Panc1 (cell line): ENCODE measurements around the gene AMZ1. TPM values are rescaled to one million over a fixed set of nuclear protein-coding genes. Genes with fewer than 3 reads are reported as not detected.

Experiments used
- ATAC-seq: fragments of 200-7000 bp; cut with Tn5 transposase; 2 replicates; pipeline ENCODE4 v1.9.1; 2020; ENCODE audit warnings: mild to moderate bottlenecking, moderate library complexity
- BruUV-seq: library from RNA; stranded (reverse); fragments of 400-500 nt; replicated peaks from 2 replicates; lab custom pipeline; 2021; lab: Mats Ljungman, UMichigan
- CTCF ChIA-PET: fragments of 300-600 bp; sonication (Branson Sonifier 250); formaldehyde crosslinking; loops from one replicate; lab custom pipeline; 2022; ENCODE audit warnings: antibody characterized with exemption; lab: Charles Lee
- POLR2A ChIA-PET: fragments of 300-600 bp; sonication (Branson Sonifier 250); formaldehyde crosslinking; loops from one replicate; lab custom pipeline; 2022; ENCODE audit warnings: antibody characterized with exemption; lab: Charles Lee
- DNase-seq: peaks from one replicate; pipeline ENCODE4 v3.0.0-alpha.2; 2010; ENCODE audit warnings: low read depth, low spot score
- H3K27ac ChIP-seq: 2 replicates; pipeline ENCODE4 v1.5.1; 2011; ENCODE audit warnings: mild to moderate bottlenecking, low read length, inconsistent platforms
- H3K27me3 ChIP-seq: fragments of 200-500 bp; sonication (Bioruptor generic); 2 replicates; pipeline ENCODE4 v1.6.0; 2014; ENCODE audit warnings: low read length, inconsistent platforms; ENCODE audit not compliant: control insufficient read depth, insufficient read depth
- H3K36me3 ChIP-seq: fragments of 200-500 bp; sonication (Bioruptor generic); 2 replicates; pipeline ENCODE4 v1.5.1; 2014; ENCODE audit warnings: inconsistent platforms, mild to moderate bottlenecking, low read length, moderate library complexity; ENCODE audit not compliant: control insufficient read depth, insufficient read depth
- H3K4me1 ChIP-seq: 2 replicates; pipeline ENCODE4 v1.5.1; 2011; ENCODE audit warnings: inconsistent platforms, mild to moderate bottlenecking, low read length, moderate library complexity; ENCODE audit not compliant: control insufficient read depth, insufficient read depth
- H3K4me3 ChIP-seq, 2 experiments: 2 replicates each; pipeline ENCODE4 v1.5.1; 2011 to 2012; ENCODE audit warnings: low read depth in 2 of 2, low read length in 2 of 2, mild to moderate bottlenecking in 2 of 2, inconsistent platforms in 1 of 2, moderate library complexity in 1 of 2
- H3K9me3 ChIP-seq: fragments of 200-500 bp; sonication (Bioruptor generic); 2 replicates; pipeline ENCODE4 v1.5.1; 2014; ENCODE audit warnings: low read depth, mild to moderate bottlenecking, inconsistent platforms, low read length, moderate library complexity; ENCODE audit not compliant: control insufficient read depth, insufficient read depth
- CTCF ChIP-seq: fragments of 450-650 bp; IDR thresholded peaks from 2 replicates; pipeline ENCODE4 v1.5.1; 2017; ENCODE audit warnings: mild to moderate bottlenecking
- POLR2AphosphoS5 ChIP-seq: IDR thresholded peaks from 2 replicates; pipeline ENCODE4 v1.6.1; 2012; ENCODE audit warnings: mild to moderate bottlenecking, low read depth, low read length, moderate library complexity
- REST ChIP-seq, 2 experiments: IDR thresholded peaks; 2 replicates each; pipeline ENCODE4 v1.6.1; 2011 to 2012; ENCODE audit warnings: low read depth in 2 of 2, control low read depth in 1 of 2, low read length in 1 of 2, mild to moderate bottlenecking in 1 of 2, moderate library complexity in 1 of 2; ENCODE audit not compliant: insufficient read depth in 1 of 2
- SIN3A ChIP-seq: IDR thresholded peaks from 2 replicates; pipeline ENCODE4 v1.6.1; 2012; ENCODE audit warnings: low read depth, mild to moderate bottlenecking, low read length, moderate library complexity, borderline replicate concordance; ENCODE audit not compliant: insufficient read depth
- TCF7L2 ChIP-seq: IDR thresholded peaks from 2 replicates; pipeline ENCODE4 v1.6.1; 2011; ENCODE audit warnings: mild to moderate bottlenecking, low read depth, low read length, inconsistent platforms
- in situ Hi-C: cut with HindIII; loops from 2 replicates; pipeline ENCODE4 v1.10.0; 2016; ENCODE audit warnings: low sequenced_read_pairs, low pct_unique_long_range_greater_than_20kb
- intact Hi-C: fragments of 100-400 bp; cut with micrococcal nuclease; formaldehyde crosslinking; loops from one replicate; pipeline ENCODE4 v1.10.0; 2022; ENCODE audit not compliant: unreplicated experiment
- total RNA-seq: library from RNA; stranded (reverse); gene quantifications from one replicate; pipeline ENCODE4 v1.2.1, GENCODE V29; 2021; ENCODE audit not compliant: unreplicated experiment

Gene AMZ1
- total RNA-seq, 1 experiment from 2014 or later = 0.57 TPM

- ATAC-seq = no peak
- no peak for TF ChIP-seq POLR2AphosphoS5
- no peak for TF ChIP-seq CTCF
- no peak for TF ChIP-seq REST (IDR thresholded peaks at IDR 0.05; ENCODE audit: insufficient read depth in 1 of 2, low read depth in 2 of 2, low read length in 1 of 2)
- TF ChIP-seq SIN3A = no peak
- TF ChIP-seq TCF7L2 = no peak
- peaks cover 44% of the 10 kb centered on the region for H3K4me1 ChIP-seq
- DNase-seq = no peak
- no TSS peak for BruUV-seq
- ChIA-PET POLR2A (no interaction called here), CTCF (no interaction called here)
- in situ Hi-C loops = no loop called here
- intact Hi-C loops = no loop called here
- peaks cover 2% of the 10 kb centered on the region; the same call in 1 of the 2 replicates for H3K36me3 ChIP-seq
- no peaks in the 10 kb centered on the region for H3K27me3 ChIP-seq
- H3K27ac ChIP-seq = 0 out of 2 replicates have a peak overlapping the region, but pooled peaks have one; percentile 11
- H3K4me3 ChIP-seq = no peak overlapping the region
- no peaks in the 10 kb centered on the region for H3K9me3 ChIP-seq
Measured at GRCh38 chr7:2646336-2646679, 41.7 kb upstream of the AMZ1 start.

GRCh38 chr7:2646680-2647571 is 41.1 kb upstream of the AMZ1 start:
- no peak for DNase-seq
- Histone ChIP-seq H3K4me3 (no peak overlapping the region), H3K9me3 (no peaks in the 10 kb centered on the region), H3K27ac (0 out of 2 replicates have a peak overlapping the region, but pooled peaks have one; percentile 11), H3K27me3 (no peaks in the 10 kb centered on the region), H3K36me3 (peaks cover 2% of the 10 kb centered on the region; the same call in 1 of the 2 replicates), H3K4me1 (peaks cover 38% of the 10 kb centered on the region)
- CTCF ChIA-PET = no interaction called here
- TF ChIP-seq SIN3A = no peak
- no peak for TF ChIP-seq CTCF
- no peak for TF ChIP-seq TCF7L2
- no peak for TF ChIP-seq POLR2AphosphoS5
- no peak for TF ChIP-seq REST (IDR thresholded peaks at IDR 0.05; ENCODE audit: insufficient read depth in 1 of 2, low read depth in 2 of 2, low read length in 1 of 2)
- intact Hi-C loops = no loop called here
- POLR2A ChIA-PET = no interaction called here
- peak; percentile 37; the same call in 1 of the 2 replicates for ATAC-seq
- no TSS peak for BruUV-seq
- in situ Hi-C loops = no loop called here
